H54 (cell line): ENCODE measurements around the gene MICU2.

Experiments
- DNase-seq: peaks from one replicate; pipeline ENCODE4 v3.0.0; 2011; ENCODE audit warnings: low spot score, mixed read lengths; ENCODE audit not compliant: insufficient read length
- FAIRE-seq: peaks from 3 replicates; lab custom pipeline; 2011; peaks lifted over from hg19 to GRCh38; lab: Jason Lieb, UNC
- POLR2A ChIP-seq: IDR thresholded peaks from 2 replicates; pipeline ENCODE4 v1.6.1; 2011; ENCODE audit warnings: low read depth, mild to moderate bottlenecking, low read length

Gene MICU2

DNA sequence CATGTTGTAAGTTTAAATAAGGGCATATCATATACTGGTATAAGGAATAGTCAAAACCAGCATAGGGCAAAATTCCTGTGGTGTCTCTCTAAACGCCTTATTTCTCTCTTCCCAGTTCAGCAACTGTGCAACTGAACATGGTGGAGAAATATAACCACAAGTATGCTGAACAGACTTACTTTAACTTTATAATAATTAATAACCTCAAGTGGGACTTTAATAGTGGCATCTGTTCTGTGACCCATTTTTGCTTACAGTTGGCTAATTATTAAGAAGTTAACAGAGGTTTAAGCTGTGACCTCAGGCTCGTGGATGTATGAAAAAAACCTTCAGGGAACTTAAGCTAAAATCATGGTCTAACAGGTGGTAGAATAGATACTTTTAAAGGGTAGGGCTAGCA lies 54.3 kb downstream of the MICU2 start:
- DNase-seq (no peak), FAIRE-seq (no peak)
- no peak for TF ChIP-seq POLR2A

DNA sequence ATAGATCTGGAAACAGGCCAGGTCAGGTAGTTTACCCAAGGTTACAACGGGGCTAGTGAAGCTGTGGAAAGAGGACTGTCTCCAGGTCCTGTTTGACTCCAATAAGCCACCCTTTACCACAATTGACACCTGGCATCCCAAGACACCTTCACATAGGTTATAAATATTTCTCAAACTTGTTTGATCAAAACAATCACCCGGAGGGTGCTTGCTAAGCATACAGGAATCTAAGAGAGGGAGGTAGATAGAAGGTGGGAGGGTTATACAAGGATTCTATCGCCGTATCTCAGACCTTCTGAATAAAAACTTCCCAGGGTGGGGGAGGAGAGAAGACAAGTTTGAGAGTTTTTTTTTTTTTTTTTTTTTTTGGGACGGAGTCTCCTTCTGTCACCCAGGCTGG lies 55.4 kb downstream of the MICU2 start:
- DNase-seq (no peak), FAIRE-seq (no peak)
- TF ChIP-seq POLR2A: no peak

DNA sequence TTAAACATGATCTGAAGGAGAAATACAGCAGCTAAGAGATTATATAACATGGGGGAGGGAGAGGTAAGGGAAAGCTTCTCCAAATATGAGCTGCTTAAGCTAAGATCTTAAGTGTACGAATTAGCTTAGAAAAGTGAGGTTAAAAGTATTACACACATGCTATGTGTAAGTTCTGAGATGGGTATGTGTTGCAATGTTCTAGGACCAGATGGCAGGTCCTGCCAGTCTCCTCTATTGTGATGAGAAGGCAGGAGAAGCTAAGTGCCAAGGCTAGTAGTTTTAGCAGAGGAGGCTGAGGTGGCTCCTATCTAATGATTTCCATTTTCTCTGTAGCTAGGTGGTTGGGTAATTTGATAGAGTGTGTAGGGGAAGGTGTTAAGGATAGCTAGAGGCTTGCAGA lies 57.6 kb downstream of the MICU2 start:
- DNase-seq: no peak
- no peak for TF ChIP-seq POLR2A
- FAIRE-seq: no peak

DNA sequence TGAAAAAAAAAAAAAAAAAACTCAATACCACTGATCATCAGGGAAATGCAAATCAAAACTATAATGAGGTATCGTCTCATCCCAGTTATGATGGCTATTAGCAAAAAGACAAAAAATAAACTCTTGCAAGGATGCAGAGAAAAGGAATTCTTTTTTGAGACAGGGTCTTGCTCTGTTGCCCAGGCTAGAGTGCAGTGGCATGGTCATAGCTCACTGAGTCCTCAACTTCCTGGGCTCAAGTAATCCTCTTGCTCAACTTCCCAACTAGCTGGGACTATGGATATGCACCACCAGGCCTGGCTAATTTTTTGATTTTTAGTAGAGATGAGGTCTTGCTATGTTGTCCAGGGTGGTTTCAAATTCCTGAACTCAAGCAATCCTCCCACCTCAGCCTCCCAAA lies 59.5 kb downstream of the MICU2 start:
- TF ChIP-seq POLR2A: no peak
- FAIRE-seq (no peak), DNase-seq (no peak)

DNA sequence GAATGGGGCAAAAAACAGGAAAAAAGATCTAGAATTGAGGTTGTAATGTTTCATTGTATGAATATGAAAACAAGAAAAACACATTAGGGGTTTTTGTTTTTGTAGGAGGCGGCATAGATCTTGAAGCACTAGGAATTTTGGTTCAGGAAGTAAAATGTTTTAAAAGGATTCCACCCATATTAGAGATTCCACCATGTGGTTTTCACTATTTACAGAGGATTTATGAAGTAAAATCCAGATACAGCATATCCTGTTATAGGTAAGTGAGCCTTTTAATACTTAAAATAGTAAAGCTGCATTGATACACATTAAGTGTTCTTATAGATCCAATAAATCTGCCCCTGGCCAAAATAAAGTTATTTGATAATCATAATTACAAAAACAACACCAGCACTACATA lies 61.4 kb downstream of the MICU2 start:
- FAIRE-seq: no peak
- DNase-seq: no peak
- no peak for TF ChIP-seq POLR2A

DNA sequence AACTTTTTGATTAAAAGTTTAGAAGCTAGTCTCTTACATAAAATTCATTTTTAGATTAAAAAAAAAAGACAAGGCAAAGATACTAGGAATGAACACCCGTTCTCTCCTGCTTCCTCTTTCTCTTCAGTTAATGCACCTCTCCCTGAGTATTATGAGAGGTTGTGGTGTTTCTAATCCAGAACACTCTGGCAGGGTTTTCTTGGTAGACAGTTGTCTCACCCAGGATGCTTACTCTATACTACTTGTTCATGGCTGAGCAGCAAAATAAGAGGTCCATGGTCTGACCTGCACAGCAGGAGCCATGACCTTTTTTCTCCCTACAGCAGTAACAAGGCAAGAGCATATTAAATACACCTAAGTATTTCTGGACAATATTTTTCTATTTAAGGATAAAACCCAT lies 62.0 kb downstream of the MICU2 start:
- TF ChIP-seq POLR2A: no peak
- no peak for FAIRE-seq
- DNase-seq: no peak

DNA sequence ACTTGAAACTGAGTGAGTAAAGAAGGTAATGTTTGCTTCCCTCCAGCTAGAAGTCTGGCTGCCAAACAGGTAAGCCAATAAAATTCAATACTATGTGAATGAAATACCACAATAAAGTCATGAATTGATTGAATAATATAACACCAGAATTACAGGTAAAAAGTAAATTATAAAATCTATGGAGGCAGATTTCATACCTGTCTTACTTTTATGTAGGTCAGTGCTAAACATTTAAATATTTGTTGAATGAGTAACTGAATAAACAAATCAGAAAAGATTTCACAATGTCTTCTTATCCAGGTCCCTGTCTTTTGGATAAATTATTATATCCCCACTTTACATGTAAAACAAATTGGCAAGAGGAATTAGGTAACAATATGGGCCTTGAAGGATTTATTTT lies 62.7 kb downstream of the MICU2 start:
- DNase-seq (no peak), FAIRE-seq (no peak)
- TF ChIP-seq POLR2A: no peak

DNA sequence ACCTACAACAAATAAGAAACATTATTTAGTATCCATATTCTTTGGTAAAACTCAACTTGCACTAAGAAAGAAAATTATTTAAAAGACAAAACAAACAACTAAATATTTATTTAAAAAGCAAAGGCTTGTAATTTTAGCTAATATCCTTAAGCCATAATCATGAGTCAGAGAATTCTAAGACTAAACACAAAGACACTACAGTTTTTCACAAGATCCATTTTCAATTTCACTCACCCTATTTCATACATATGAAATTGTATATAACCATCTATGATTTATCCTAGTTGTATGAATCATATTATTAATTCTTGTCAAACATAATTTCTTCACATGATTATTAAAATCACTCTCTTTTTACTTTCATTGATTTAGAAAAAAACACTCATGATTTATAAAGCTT lies 64.3 kb downstream of the MICU2 start:
- DNase-seq: no peak
- FAIRE-seq: no peak
- no peak for TF ChIP-seq POLR2A

DNA sequence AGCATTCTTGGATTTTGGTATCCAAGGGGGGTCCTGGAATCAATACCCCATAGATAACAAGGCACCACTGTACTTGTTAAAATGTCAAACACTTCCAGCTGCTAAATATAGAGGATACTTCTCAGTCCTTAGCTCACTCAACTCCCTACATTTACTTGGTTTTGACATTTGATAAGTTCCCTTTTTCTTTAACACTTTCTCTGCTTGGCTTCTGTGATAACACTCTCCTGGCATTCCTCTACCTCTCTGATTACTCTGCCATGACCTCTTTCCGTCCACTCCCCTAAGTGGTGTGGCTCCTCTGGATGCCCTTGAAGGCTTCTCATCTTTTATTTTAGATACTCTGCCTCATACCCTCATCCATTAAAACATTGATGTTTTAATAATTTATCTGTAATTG lies 65.2 kb downstream of the MICU2 start:
- FAIRE-seq (no peak), DNase-seq (no peak)

DNA sequence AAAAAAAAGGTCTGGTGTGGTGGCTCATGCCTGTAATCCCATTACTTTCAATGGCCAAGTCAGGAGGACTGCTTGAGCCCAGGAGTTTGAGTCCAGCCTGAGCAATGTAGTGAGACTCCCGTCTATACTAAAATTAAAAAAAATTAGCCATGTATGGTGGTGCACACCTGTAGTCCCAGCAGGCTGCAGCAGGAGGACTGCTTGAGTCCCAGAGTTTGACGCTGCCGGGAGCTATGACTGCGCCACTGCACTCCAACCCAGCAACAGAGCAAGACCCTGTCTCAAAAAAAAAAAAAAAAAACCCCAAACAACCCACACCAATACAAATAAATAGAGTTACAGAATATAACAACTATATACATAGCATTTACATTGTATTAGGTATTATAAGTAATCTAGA lies 65.7 kb downstream of the MICU2 start:
- TF ChIP-seq POLR2A: no peak

More for the DNA sequence above, 65.2 kb downstream of the MICU2 start:
- TF ChIP-seq POLR2A: no peak

DNA sequence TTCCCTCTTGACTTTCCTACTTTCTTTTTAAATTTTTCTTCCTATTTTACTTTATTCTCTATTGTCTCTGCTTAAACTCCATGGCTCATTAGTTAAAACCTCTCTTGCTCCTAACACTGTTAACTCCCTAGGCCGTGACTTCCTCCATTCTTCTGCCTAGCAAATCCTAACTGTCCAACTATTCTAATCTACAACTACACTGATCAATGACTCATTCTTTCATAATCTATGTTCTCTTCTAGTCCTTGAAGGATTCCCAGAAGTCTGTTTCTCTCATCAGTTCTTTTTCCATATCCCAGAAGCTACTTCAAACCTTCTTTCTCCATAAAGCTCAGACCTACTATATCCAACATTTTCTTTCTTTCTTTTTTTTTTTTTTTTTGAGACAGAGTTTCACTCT lies 66.9 kb downstream of the MICU2 start:
- no peak for FAIRE-seq

More for the DNA sequence above, 65.7 kb downstream of the MICU2 start:
- FAIRE-seq (no peak), DNase-seq (no peak)

DNA sequence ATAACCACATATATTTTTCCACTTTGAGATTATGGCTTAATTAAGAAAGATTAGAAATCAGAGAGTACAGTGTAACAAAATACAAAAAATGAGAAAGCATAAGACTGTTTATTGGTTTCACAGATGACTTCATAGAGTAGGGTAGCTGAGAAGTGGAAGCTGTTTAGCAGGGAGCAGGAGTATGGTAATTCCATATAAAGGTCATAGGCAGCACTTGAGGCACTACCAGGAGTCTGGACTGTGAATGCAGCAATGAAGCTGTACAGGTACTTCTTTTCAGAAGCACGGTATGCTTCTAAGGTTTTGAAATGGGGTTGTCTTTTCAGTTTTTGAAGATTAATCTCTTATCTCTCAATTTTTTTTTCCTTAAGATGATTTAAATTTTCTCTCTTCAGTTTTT lies 69.2 kb downstream of the MICU2 start:
- no peak for DNase-seq
- no peak for FAIRE-seq

More for the DNA sequence above, 66.9 kb downstream of the MICU2 start:
- no peak for TF ChIP-seq POLR2A
- no peak for DNase-seq

DNA sequence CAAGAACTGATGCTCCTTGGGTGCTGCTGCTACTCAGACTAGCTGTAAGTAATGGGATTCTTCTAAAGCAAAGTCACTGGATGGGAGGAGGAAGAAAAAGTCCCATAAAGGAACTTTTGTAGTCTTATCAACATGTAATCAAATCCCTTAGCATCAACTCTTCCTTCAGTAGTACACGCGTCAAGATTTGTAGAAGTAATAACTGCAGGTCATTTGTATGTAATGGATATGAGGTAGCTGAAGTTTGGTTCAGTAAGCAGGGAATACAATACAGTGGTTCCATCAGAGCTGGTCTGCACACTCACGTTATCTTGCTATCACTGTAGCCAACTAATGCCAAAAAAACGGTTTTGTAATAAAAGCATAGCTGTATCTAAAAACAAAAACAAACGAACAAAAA lies 72.5 kb downstream of the MICU2 start:
- FAIRE-seq: no peak
- no peak for DNase-seq
- TF ChIP-seq POLR2A: no peak

More for the DNA sequence above, 69.2 kb downstream of the MICU2 start:
- no peak for TF ChIP-seq POLR2A

DNA sequence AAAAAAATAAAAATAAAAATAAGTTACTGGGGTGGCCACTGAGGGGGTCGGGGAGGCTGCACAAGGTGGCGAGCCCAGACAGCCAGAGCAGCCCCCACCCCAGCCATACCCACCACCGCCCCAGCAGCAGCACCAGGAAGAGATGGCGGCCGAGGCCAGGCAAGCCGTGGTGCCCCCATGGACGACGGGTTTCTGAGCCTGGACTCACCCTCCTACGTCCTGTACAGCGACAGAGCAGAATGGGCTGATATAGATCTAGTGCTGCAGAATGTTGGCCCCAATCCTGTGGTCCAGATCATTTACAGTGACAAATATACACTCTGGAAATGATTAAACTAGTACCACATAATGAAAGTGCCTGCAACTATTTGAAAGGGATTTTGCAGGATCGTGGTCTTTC lies 73.3 kb downstream of the MICU2 start:
- FAIRE-seq: no peak
- DNase-seq: no peak
- no peak for TF ChIP-seq POLR2A

DNA sequence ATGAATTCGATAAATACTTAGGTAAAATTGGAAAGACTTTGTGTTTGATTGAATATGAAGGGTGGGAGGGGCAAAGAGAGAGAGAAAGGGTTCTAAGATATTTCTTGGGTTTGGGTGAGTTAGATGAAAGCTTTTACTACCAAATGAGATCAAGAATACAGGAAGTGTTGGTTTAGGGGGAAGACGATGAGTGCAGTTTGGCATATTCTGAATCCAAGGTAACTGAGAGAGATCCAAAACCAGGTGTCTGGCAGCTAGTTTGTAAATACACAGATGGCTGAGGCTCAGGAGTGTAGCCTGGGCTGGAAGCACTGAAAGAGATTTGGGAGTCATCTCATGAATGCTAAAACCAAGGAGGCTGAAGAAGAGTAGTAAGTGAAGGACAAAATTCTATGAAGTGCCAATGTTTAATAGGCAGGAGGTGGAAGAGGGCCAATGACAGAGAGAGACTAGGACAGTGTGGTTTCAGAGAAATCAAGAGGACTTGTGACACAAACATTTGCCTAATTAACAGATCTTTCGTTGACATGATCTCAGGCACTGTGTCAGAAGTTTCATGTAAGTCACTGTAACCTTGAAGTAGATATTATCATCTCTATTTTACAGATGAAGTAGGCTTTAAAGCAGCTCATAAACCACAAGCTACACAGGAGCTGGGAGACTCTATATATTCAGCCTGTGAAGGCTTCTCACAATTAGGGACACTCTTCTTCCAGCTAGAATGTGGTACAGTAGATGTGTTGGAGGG lies 74.7 kb downstream of the MICU2 start:
- FAIRE-seq (no peak), DNase-seq (no peak)
- TF ChIP-seq POLR2A: no peak
